Gastroesophageal sphincter (tissue), 4 donors: Measurements from ENCODE around the gene GRID1. TPM values are rescaled to one million over a fixed set of nuclear protein-coding genes. Genes with fewer than 3 reads are reported as not detected.

Source experiments
- ATAC-seq: fragments of 150-250 bp; one replicate; pipeline ENCODE4 v1.9.1; 2016; ENCODE audit warnings: mild to moderate bottlenecking, moderate library complexity
- H3K27ac ChIP-seq, 4 donors: fragments of 200-600 bp; sonication (generic) in 3 of 4; 1 replicate in 3 of 4; 2 replicates in 1 of 4; pipeline ENCODE4 v1.5.1; 2016 to 2019
- H3K27me3 ChIP-seq: fragments of 200-600 bp; sonication (generic); one replicate; pipeline ENCODE4 v1.5.1; 2019
- H3K36me3 ChIP-seq, 2 donors: fragments of 200-600 bp; sonication (generic); one replicate each; pipeline ENCODE4 v1.5.1; 2019; ENCODE audit warnings: control low read depth in 1 of 2
- H3K4me1 ChIP-seq, 3 donors: fragments of 200-600 bp; sonication (generic); 1 replicate in 2 of 3; 2 replicates in 1 of 3; pipeline ENCODE4 v1.5.1; 2016 to 2019; ENCODE audit warnings: control low read depth in 2 of 3
- H3K4me3 ChIP-seq, 2 donors: fragments of 200-600 bp; sonication (generic); one replicate each; pipeline ENCODE4 v1.5.1; 2019; ENCODE audit warnings: mild to moderate bottlenecking in 1 of 2, moderate library complexity in 1 of 2
- H3K9me3 ChIP-seq, 3 donors: fragments of 200-600 bp; sonication (generic); one replicate each; pipeline ENCODE4 v1.5.1; 2017 to 2019; ENCODE audit warnings: control low read depth in 2 of 3
- CTCF ChIP-seq, 4 experiments: fragments of 200-600 bp in 2 of 4; fragments of 450-650 bp in 2 of 4; sonication (generic) in 1 of 4; IDR thresholded peaks; one replicate each; pipeline ENCODE4 v1.5.1; 2017 to 2019; ENCODE audit warnings: antibody characterized with exemption in 4 of 4, mild to moderate bottlenecking in 2 of 4, moderate library complexity in 2 of 4
- EP300 ChIP-seq: sonication (generic); formaldehyde crosslinking; IDR thresholded peaks from one replicate; pipeline ENCODE4 v1.6.1; 2017; ENCODE audit warnings: antibody characterized with exemption, mild to moderate bottlenecking
- POLR2A ChIP-seq, 2 donors: fragments of 450-650 bp; IDR thresholded peaks; one replicate each; pipeline ENCODE4 v1.6.1; 2017; ENCODE audit warnings: antibody characterized with exemption in 2 of 2, mild to moderate bottlenecking in 2 of 2, moderate library complexity in 1 of 2
- POLR2AphosphoS5 ChIP-seq: sonication (generic); formaldehyde crosslinking; IDR thresholded peaks from one replicate; pipeline ENCODE4 v1.6.1; 2017; ENCODE audit warnings: antibody characterized with exemption
- WGBS, 2 donors: methylation state at CpG; one replicate each; pipeline ENCODE4 v1.1.5; 2018; ENCODE audit warnings: low coverage in 1 of 2; 5-methylcytosine and 5-hydroxymethylcytosine counted together
- total RNA-seq, 4 donors: library from RNA; depleted of rRNA; stranded (reverse); fragments of >200 nt; gene quantifications; one replicate each; pipeline ENCODE4 v1.1.0, GENCODE V29; 2016

The GRID1 gene
- total RNA-seq, 4 donors from 2014 or later, result 1.2 to 2.7 (median 1.7) TPM

GRCh38 chr10:85604136-85604725 is 762.4 kb downstream of the GRID1 start:
- H3K9me3 ChIP-seq, result no peaks in the 10 kb centered on the region
- H3K27me3 ChIP-seq, result no peaks in the 10 kb centered on the region
- H3K36me3 ChIP-seq, result no peaks in the 10 kb centered on the region
- ATAC-seq, result no peak
- no peaks in the 10 kb centered on the region for H3K4me1 ChIP-seq
- TF ChIP-seq EP300, result no peak
- no peak for TF ChIP-seq POLR2A (IDR thresholded peaks at IDR 0.05)
- TF ChIP-seq POLR2AphosphoS5, result no peak
- TF ChIP-seq CTCF (IDR thresholded peaks at IDR 0.05), result no peak
- WGBS, 2 donors, result 82 to 83% methylated on average over 4 to 5 of the region's 5 CpGs
- H3K27ac ChIP-seq, result no peak overlapping the region
- no peak overlapping the region for H3K4me3 ChIP-seq

DNA sequence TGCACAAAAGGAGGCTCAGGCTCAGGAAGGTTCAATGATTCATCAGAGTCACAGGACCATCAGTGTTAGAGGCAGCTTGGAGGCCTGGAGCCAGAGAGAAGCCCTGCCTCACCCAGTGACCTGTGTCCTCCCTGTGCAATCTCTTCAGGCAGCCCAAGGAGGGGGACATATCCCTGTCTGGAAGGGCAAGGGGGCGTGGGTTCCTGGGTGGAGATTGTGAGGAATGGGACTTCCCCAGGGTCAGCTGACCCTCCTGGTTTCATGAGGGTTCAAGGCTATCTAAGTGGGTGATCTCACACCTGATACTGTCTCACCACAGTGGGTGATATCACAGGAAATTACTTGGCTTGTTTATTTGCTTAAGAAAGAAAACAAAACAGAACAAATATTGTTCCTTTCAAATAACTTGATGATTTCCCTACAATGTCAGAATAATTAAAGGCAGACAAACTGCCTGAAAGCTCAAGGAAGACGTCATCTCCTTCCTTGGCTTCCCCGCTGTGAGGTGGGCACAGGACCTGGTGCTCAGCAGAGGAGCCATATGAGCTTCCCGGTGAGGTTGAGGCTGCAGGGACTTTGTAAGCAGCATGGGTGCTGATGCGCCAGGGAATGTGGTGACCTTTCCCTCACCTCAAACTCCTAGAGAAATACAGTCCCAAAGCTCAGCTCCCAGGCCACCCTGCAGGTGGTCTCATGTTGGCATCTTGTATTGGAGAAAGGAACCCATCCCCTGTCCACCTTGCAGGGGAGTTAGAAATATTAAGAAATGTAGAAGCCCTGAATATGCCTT is 763.2 kb downstream of the GRID1 start:
- Histone ChIP-seq H3K9me3 (no peaks in the 10 kb centered on the region), H3K27me3 (no peaks in the 10 kb centered on the region), H3K4me3 (no peak overlapping the region), H3K36me3 (no peaks in the 10 kb centered on the region), H3K4me1 (no peaks in the 10 kb centered on the region), H3K27ac (no peak overlapping the region)
- WGBS, 2 donors, result 79 to 82% methylated on average over 5 of the region's 5 CpGs
- TF ChIP-seq POLR2AphosphoS5 (no peak), POLR2A (IDR thresholded peaks at IDR 0.05) (no peak), CTCF (IDR thresholded peaks at IDR 0.05) (no peak), EP300 (no peak)
- no peak for ATAC-seq

- no peaks in the 10 kb centered on the region for H3K4me1 ChIP-seq
- H3K27ac ChIP-seq, result no peak overlapping the region
- H3K36me3 ChIP-seq, result no peaks in the 10 kb centered on the region
- ATAC-seq, result no peak
- no peaks in the 10 kb centered on the region for H3K27me3 ChIP-seq
- H3K4me3 ChIP-seq, result no peak overlapping the region
- WGBS, 2 donors, result no CpG with 5 or more reads among the region's 1 CpG
- no peaks in the 10 kb centered on the region for H3K9me3 ChIP-seq
- TF ChIP-seq POLR2A (IDR thresholded peaks at IDR 0.05) (no peak), EP300 (no peak)
Measured at GRCh38 chr10:85602713-85603112, 763.9 kb downstream of the GRID1 start.

DNA sequence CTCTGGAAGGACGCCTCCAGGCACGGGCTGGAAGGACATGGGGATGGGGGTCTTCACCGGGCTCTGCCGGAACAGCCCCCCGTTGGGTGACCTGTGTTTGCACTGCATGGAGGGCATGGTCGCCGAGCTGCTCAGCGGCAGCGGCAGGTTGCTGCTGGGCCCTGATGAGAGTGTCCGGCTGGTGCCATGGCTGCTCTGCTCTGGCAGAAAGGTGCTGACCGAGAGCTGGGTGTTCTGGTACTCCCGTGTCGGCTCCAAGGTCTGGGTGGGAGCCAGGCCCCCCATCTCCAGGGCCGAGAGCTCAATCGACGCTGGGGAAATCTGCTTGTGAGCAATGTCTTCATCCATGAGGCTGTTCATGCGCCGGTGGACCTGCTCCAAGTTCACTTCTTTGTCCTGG is 764.3 kb downstream of the GRID1 start:
- 84% methylated on average over 5 of the region's 18 CpGs; no CpG with 5 or more reads in 1 of the 2 donors for WGBS, 2 donors
- no peak for ATAC-seq

DNA sequence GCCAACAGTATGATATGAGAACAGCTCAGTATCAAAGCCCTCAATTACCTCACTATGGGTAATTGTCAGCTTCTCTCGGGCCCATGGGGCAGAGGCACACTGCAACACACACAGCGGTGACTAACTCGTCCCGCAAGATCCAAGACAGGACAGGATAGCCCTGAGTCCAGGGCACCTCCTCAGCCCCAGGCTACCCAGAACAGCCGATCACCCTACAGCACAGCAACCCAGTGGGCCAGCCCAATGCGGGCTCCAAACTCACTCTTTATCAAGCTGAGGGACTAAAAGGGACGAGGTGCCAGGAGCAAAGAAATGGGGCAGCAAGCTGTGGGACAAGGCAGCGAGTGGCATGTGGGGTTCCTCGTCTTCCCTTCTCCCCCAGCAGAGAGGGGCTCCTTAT is 765.1 kb downstream of the GRID1 start:
- no peaks in the 10 kb centered on the region for H3K27me3 ChIP-seq
- no peak for TF ChIP-seq POLR2AphosphoS5
- TF ChIP-seq CTCF (IDR thresholded peaks at IDR 0.05), result no peak
- no peak for TF ChIP-seq POLR2A (IDR thresholded peaks at IDR 0.05)
- TF ChIP-seq EP300, result no peak
- H3K9me3 ChIP-seq, result no peaks in the 10 kb centered on the region
- H3K27ac ChIP-seq, result no peak overlapping the region
- ATAC-seq, result no peak
- H3K4me3 ChIP-seq, result no peak overlapping the region
- 90 to 100% methylated on average over 2 to 4 of the region's 9 CpGs for WGBS, 2 donors
- H3K4me1 ChIP-seq, result no peaks in the 10 kb centered on the region
- no peaks in the 10 kb centered on the region for H3K36me3 ChIP-seq

More for the DNA sequence above, 764.3 kb downstream of the GRID1 start:
- TF ChIP-seq CTCF (IDR thresholded peaks at IDR 0.05) (no peak), POLR2AphosphoS5 (no peak), POLR2A (IDR thresholded peaks at IDR 0.05) (no peak), EP300 (no peak)
- Histone ChIP-seq H3K4me1 (no peaks in the 10 kb centered on the region), H3K9me3 (no peaks in the 10 kb centered on the region), H3K4me3 (no peak overlapping the region), H3K27ac (no peak overlapping the region), H3K36me3 (no peaks in the 10 kb centered on the region), H3K27me3 (no peaks in the 10 kb centered on the region)
